GM18519 (cell line): ENCODE results near the gene PDE6D.
A peak's percentile ranks its signal among the peaks of the same experiment; 100 is the strongest.

ENCODE experiments used
- ATAC-seq: cut with Tn5 transposase; IDR thresholded peaks from one replicate; pipeline ENCODE4 v1.9.1; 2021; ENCODE audit warnings: mild to moderate bottlenecking, moderate library complexity; ENCODE audit not compliant: unreplicated experiment, low FRiP score

The PDE6D gene

GRCh38 chr2:231708773-231709635 lies 72.1 kb downstream of the PDE6D start:
- no peak for ATAC-seq

- ATAC-seq, result peak; percentile 59
These were observed 72.9 kb downstream of the PDE6D start, which contains the start of gene PTMA for GRCh38 chr2:231707927-231708772. Gene PTMA (plus strand): TSS chr2:231708525. CDS start chr2:231708707, 182 bp downstream.

GRCh38 chr2:231707625-231707926 lies 73.5 kb downstream of the PDE6D start:
- ATAC-seq, result peak; percentile 0

GRCh38 chr2:231706731-231707624 lies 74.1 kb downstream of the PDE6D start:
- peak; percentile 33 for ATAC-seq

GRCh38 chr2:231704017-231704416 lies 77.1 kb downstream of the PDE6D start:
- no peak for ATAC-seq

- no peak for ATAC-seq
These were observed 79.4 kb downstream of the PDE6D start for GRCh38 chr2:231701456-231702373.

- no peak for ATAC-seq
These were observed 82.1 kb downstream of the PDE6D start for GRCh38 chr2:231699006-231699405.

GRCh38 chr2:231696004-231696367 lies 85.1 kb downstream of the PDE6D start:
- no peak for ATAC-seq

GRCh38 chr2:231693956-231694355 lies 87.1 kb downstream of the PDE6D start:
- no peak for ATAC-seq

- ATAC-seq, result no peak
These were observed 88.2 kb downstream of the PDE6D start for GRCh38 chr2:231692847-231693246.

GRCh38 chr2:231691251-231691772 lies 89.8 kb downstream of the PDE6D start:
- ATAC-seq, result no peak

GRCh38 chr2:231689124-231689893 lies 91.8 kb downstream of the PDE6D start:
- ATAC-seq, result no peak

- ATAC-seq, result no peak
These were observed 92.4 kb downstream of the PDE6D start for GRCh38 chr2:231688719-231689118.

GRCh38 chr2:231687961-231688360 lies 93.1 kb downstream of the PDE6D start:
- no peak for ATAC-seq

- ATAC-seq, result no peak
These were observed 93.8 kb downstream of the PDE6D start for GRCh38 chr2:231687133-231687852.

GRCh38 chr2:231686192-231687100 lies 94.6 kb downstream of the PDE6D start:
- no peak for ATAC-seq
